Measurements from ENCODE around the gene TRPV6. TPM values are rescaled to one million over a fixed set of nuclear protein-coding genes. Genes with fewer than 3 reads are reported as not detected.

Gene TRPV6
- total and polyA plus RNA-seq, 2 of the 4 experiments (the other 2 are of a cell fraction), result 0.03 TPM; not detected in 1

- TF ChIP-seq MAFK (IDR thresholded peaks at IDR 0.05; ENCODE audit: low read depth, low read length) (no peak), MXI1 (IDR thresholded peaks at IDR 0.05; ENCODE audit: borderline replicate concordance, low read depth, low read length) (no peak), SMC3 (IDR thresholded peaks at IDR 0.05; ENCODE audit: low read depth, low read length) (no peak), FOS (IDR thresholded peaks at IDR 0.05; ENCODE audit: low read depth, low read length) (no peak)
- H2BK20ac ChIP-seq (ENCODE audit: low read depth, low read length), result no peak overlapping the region
- intact Hi-C loops (cut with micrococcal nuclease), result no loop called here
- H3K4me1 ChIP-seq (ENCODE audit: control insufficient read depth, insufficient read depth, low read length), result no peaks in the 10 kb centered on the region
- DNase-seq (peak; percentile 2), ATAC-seq (ENCODE audit: low read depth) (no peak)
- H3K79me1 ChIP-seq (ENCODE audit: low read depth in 1 of 2, low read length in 2 of 2), result no peaks in the 10 kb centered on the region
- no peak overlapping the region for H2BK120ac ChIP-seq (ENCODE audit: low read depth, low read length)
- no peak overlapping the region for H2AK5ac ChIP-seq (ENCODE audit: low read depth, low read length)
- H3K14ac ChIP-seq (replicated peaks; ENCODE audit: low read depth, low read length), result no peak overlapping the region
- H2AFZ ChIP-seq (replicated peaks; ENCODE audit: low read length, poor library complexity), result no peak overlapping the region
- ChIA-PET CTCF (no interaction called here), POLR2A (ENCODE audit: unreplicated experiment) (no interaction called here)
- no peak overlapping the region for H3K9ac ChIP-seq (ENCODE audit: low read depth, low read length)
- H3K27ac ChIP-seq (ENCODE audit: insufficient read depth, low read length), result no peak overlapping the region
- no peak overlapping the region for H2AK9ac ChIP-seq (replicated peaks; ENCODE audit: low read depth, low read length, poor library complexity)
- no peak overlapping the region for H2BK5ac ChIP-seq (ENCODE audit: low read depth, low read length, poor library complexity, severe bottlenecking)
- H4K5ac ChIP-seq (ENCODE audit: low read depth, low read length), result no peak overlapping the region
- H3K18ac ChIP-seq (ENCODE audit: low read depth, low read length), result no peak overlapping the region
- no TSS peak for BruUV-seq (replicated peaks)
- no peak overlapping the region for H3K4me2 ChIP-seq (ENCODE audit: low read depth, low read length)
- H3K36me3 ChIP-seq (ENCODE audit: control insufficient read depth, insufficient read depth, low read length), result no peaks in the 10 kb centered on the region
- no peak overlapping the region for H2BK15ac ChIP-seq (ENCODE audit: low read depth, low read length)
- no peak overlapping the region for H3K56ac ChIP-seq (ENCODE audit: extremely low read depth, insufficient read depth, low read length)
- no peak overlapping the region for H4K91ac ChIP-seq (ENCODE audit: insufficient read depth, low read depth, low read length)
- H3K27me3 ChIP-seq (ENCODE audit: control insufficient read depth, insufficient read depth, low read length), result peaks cover 11% of the 10 kb centered on the region
- no peaks in the 10 kb centered on the region for H3K9me3 ChIP-seq (ENCODE audit: control insufficient read depth, insufficient read depth, low read length)
- in situ Hi-C loops (cut with MboI; ENCODE audit: low sequenced_read_pairs), result loop anchor here (10.0 kb wide), 1 partner anchor 355 kb away; no protein-coding TSS in a partner anchor
- no peak overlapping the region for H4K8ac ChIP-seq (ENCODE audit: low read depth in 2 of 2, low read length in 2 of 2)
- H3K4ac ChIP-seq (ENCODE audit: low read depth, low read length), result no peak overlapping the region
- no peak overlapping the region for H3K23ac ChIP-seq (ENCODE audit: low read depth, low read length)
- dilution Hi-C loops (cut with HindIII; ENCODE audit: low sequenced_read_pairs, unreplicated experiment), result no loop called here
- H3K4me3 ChIP-seq (ENCODE audit: insufficient read depth, low read depth, low read length), result no peak overlapping the region
- no CpG with 5 or more reads among the region's 5 CpGs for WGBS, 2 experiments (ENCODE audit: extremely low coverage in 2 of 2, insufficient read length in 1 of 2)
- no peaks in the 10 kb centered on the region for H3K9me1 ChIP-seq (ENCODE audit: insufficient read depth, low read length)
- no peaks in the 10 kb centered on the region for H4K20me1 ChIP-seq (ENCODE audit: insufficient read depth, low read length)
These were observed 25.7 kb downstream of the TRPV6 start for GRCh38 chr7:142859829-142860228.
